Ascending aorta (tissue), 2 donors: Measurements from ENCODE around the gene PXDN. TPM values are rescaled to one million over a fixed set of nuclear protein-coding genes. Genes with fewer than 3 reads are reported as not detected.

Source experiments
- DNase-seq, 2 donors: peaks; one replicate each; pipeline ENCODE4 v3.0.0-alpha.2; 2019; ENCODE audit warnings: low spot score in 2 of 2
- H3K27ac ChIP-seq, 2 donors: fragments of 200-600 bp; sonication (generic); one replicate each; pipeline ENCODE4 v1.5.1; 2016 to 2017; ENCODE audit warnings: mild to moderate bottlenecking in 1 of 2
- H3K27me3 ChIP-seq: fragments of 200-600 bp; sonication (generic); one replicate; pipeline ENCODE4 v1.5.1; 2017
- H3K36me3 ChIP-seq, 2 donors: fragments of 200-600 bp; sonication (generic); one replicate each; pipeline ENCODE4 v1.5.1; 2016
- H3K4me1 ChIP-seq, 2 donors: fragments of 200-600 bp; sonication (generic); one replicate each; pipeline ENCODE4 v1.5.1; 2016 to 2017; ENCODE audit warnings: mild to moderate bottlenecking in 1 of 2
- H3K4me3 ChIP-seq, 2 donors: fragments of 200-600 bp; sonication (generic); one replicate each; pipeline ENCODE4 v1.5.1; 2016 to 2017; ENCODE audit warnings: mild to moderate bottlenecking in 1 of 2
- H3K9me3 ChIP-seq, 2 donors: fragments of 200-600 bp; sonication (generic); one replicate each; pipeline ENCODE4 v1.5.1; 2016
- intact Hi-C: fragments of 100-400 bp; cut with DNase I; formaldehyde crosslinking; loops from one replicate; pipeline ENCODE4 v1.15.1; 2023
- total RNA-seq: library from RNA; depleted of rRNA; stranded (reverse); fragments of >200 nt; gene quantifications from one replicate; pipeline ENCODE4 v1.1.0, GENCODE V29; 2016
- TF ChIP-seq, protein P1 (sequence below), 3 experiments: fragments of 200-600 bp in 2 of 3; fragments of 450-650 bp in 1 of 3; sonication (generic) in 2 of 3; IDR thresholded peaks; one replicate each; pipeline ENCODE4 v1.5.1; 2016 to 2019; ENCODE audit warnings: antibody characterized with exemption in 3 of 3, mild to moderate bottlenecking in 1 of 3, moderate library complexity in 1 of 3

PXDN gene
- total RNA-seq, 1 donor from 2014 or later, result 188 TPM

DNA sequence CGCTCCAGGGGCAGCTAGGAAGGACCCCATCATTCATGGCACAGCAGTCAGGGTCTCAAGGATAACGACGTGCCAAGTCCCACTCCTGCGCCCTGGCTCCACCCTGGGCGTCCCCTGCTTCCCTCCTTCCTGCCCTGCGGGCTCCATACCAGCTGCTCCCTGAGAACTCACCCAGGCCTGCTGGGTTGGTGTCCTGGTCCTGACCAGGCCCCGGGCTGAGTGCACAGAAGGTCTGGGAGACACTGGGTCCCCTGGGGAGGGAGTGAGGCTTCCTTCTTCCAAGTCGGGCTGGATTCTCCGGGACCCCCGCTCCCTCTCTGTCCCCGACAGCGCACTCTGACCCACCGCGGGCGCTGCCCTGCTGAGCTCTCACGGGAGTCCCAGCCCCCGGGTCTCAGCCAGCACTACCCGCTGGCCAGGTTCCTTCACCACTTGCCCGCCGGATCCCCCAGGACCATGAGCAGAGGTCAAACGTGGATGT, 160.2 kb downstream of the PXDN start:
- no peaks in the 10 kb centered on the region for H3K4me1 ChIP-seq
- H3K27me3 ChIP-seq, result no peaks in the 10 kb centered on the region
- no peaks in the 10 kb centered on the region for H3K9me3 ChIP-seq
- no peak for DNase-seq
- no peaks in the 10 kb centered on the region for H3K36me3 ChIP-seq
- intact Hi-C loops, result no loop called here
- no peak overlapping the region for H3K27ac ChIP-seq
- no peak overlapping the region for H3K4me3 ChIP-seq
- TF ChIP-seq, protein P1, sequence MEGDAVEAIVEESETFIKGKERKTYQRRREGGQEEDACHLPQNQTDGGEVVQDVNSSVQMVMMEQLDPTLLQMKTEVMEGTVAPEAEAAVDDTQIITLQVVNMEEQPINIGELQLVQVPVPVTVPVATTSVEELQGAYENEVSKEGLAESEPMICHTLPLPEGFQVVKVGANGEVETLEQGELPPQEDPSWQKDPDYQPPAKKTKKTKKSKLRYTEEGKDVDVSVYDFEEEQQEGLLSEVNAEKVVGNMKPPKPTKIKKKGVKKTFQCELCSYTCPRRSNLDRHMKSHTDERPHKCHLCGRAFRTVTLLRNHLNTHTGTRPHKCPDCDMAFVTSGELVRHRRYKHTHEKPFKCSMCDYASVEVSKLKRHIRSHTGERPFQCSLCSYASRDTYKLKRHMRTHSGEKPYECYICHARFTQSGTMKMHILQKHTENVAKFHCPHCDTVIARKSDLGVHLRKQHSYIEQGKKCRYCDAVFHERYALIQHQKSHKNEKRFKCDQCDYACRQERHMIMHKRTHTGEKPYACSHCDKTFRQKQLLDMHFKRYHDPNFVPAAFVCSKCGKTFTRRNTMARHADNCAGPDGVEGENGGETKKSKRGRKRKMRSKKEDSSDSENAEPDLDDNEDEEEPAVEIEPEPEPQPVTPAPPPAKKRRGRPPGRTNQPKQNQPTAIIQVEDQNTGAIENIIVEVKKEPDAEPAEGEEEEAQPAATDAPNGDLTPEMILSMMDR (IDR thresholded peaks at IDR 0.05), result no peak

DNA sequence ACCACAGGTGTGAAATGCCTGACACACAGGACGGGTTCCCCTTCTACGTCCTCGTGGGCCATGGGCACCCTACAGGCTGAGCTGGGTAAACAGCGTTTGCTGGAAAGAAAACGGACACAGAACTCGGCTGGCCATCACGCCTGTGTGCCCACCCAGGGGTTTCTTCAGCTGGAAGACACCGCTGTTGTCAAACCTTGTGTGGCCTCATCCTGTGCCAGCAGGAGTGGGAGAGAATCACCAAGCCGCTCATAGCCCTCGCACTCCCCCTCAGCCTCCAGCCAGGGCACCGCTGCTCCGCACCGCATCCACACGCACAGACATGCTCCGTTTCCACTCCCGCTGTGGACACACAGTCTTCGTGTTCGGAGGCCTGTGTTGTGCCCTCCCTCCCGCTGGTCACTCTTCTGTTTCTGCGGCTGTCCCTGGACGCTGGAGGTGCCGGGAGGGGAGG, 161.4 kb downstream of the PXDN start:
- Histone ChIP-seq H3K36me3 (no peaks in the 10 kb centered on the region), H3K27me3 (no peaks in the 10 kb centered on the region), H3K27ac (no peak overlapping the region), H3K4me1 (no peaks in the 10 kb centered on the region), H3K9me3 (no peaks in the 10 kb centered on the region), H3K4me3 (no peak overlapping the region)
- no peak for DNase-seq
- intact Hi-C loops, result no loop called here
- TF ChIP-seq, protein P1 (IDR thresholded peaks at IDR 0.05), result no peak

DNA sequence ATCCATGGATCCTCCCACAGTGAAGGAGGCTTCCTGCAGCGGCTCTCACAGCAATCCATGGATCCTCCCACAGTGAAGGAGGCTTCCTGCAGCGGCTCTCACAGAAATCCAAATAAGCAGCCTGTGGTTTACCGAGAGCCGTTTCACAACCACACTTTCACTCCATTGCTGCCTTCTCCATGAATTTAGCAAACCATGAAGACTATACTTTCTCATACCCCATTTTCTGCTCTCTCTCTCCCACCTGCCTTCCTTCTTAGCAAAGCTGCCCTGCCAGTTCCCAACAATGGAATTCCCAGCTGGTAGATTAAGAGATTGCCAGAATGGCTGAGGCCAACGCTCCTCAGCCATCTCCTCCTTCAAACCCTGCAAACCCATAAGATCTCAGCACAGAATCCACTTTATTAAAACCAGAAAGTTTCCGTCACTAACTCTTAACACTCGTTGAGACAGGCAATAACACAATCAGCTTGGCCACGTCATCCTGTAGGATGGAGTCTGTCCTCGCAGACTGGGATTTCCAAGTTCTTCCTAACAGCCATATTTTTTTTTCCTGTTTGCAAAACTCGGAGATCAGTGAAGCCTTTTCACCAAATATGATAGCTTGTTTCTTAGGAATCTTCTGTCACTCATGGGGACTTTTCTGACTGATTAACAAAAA, 162.2 kb downstream of the PXDN start:
- Histone ChIP-seq H3K9me3 (no peaks in the 10 kb centered on the region), H3K27me3 (no peaks in the 10 kb centered on the region), H3K4me1 (no peaks in the 10 kb centered on the region), H3K36me3 (no peaks in the 10 kb centered on the region), H3K4me3 (no peak overlapping the region), H3K27ac (no peak overlapping the region)
- intact Hi-C loops, result no loop called here
- DNase-seq, result no peak
- TF ChIP-seq, protein P1 (IDR thresholded peaks at IDR 0.05), result no peak
